ENCODE data around the gene PXMP4.

The PXMP4 gene

DNA sequence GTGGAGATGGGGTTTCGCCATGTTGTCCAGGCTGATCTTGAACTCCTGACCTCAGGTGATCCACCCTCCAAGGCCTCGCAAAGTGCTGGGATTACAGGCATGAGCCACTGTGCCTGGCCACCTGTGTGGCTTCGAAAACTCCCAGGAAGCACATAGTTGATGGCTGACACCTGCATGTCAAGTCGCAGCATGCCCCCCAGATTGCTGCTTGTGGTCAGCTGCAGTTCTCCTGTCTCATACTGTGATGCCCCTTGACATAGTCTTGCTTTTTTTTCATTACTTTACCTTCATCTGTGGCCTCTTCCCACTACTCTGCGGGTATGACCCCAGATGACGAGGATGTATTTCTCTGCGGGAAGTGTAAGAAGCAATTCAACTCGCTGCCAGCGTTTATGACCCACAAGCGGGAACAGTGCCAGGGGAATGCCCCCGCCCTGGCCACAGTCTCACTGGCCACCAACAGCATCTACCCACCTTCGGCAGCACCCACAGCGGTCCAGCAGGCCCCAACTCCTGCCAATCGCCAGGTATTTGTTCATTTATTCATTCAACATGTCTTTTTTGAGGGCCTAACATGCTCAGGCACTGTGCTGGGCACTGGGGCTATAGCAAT, 24.8 kb upstream of the PXMP4 start:
- DNase-seq (ENCODE audit: low read depth): peak; percentile 67
- no peak overlapping the region for H3K4me3 ChIP-seq (ENCODE audit: low read length)
- TF ChIP-seq, protein P1, sequence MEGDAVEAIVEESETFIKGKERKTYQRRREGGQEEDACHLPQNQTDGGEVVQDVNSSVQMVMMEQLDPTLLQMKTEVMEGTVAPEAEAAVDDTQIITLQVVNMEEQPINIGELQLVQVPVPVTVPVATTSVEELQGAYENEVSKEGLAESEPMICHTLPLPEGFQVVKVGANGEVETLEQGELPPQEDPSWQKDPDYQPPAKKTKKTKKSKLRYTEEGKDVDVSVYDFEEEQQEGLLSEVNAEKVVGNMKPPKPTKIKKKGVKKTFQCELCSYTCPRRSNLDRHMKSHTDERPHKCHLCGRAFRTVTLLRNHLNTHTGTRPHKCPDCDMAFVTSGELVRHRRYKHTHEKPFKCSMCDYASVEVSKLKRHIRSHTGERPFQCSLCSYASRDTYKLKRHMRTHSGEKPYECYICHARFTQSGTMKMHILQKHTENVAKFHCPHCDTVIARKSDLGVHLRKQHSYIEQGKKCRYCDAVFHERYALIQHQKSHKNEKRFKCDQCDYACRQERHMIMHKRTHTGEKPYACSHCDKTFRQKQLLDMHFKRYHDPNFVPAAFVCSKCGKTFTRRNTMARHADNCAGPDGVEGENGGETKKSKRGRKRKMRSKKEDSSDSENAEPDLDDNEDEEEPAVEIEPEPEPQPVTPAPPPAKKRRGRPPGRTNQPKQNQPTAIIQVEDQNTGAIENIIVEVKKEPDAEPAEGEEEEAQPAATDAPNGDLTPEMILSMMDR (IDR thresholded peaks at IDR 0.05; ENCODE audit: insufficient read depth, low read depth, low read length, missing control alignments): no peak

GRCh38 chr20:33744181-33744580, 24.1 kb upstream of the PXMP4 start:
- no peak overlapping the region for H3K4me3 ChIP-seq (ENCODE audit: low read length)
- DNase-seq (ENCODE audit: low read depth): no peak
- TF ChIP-seq, protein P1 (IDR thresholded peaks at IDR 0.05; ENCODE audit: insufficient read depth, low read depth, low read length, missing control alignments): no peak

DNA sequence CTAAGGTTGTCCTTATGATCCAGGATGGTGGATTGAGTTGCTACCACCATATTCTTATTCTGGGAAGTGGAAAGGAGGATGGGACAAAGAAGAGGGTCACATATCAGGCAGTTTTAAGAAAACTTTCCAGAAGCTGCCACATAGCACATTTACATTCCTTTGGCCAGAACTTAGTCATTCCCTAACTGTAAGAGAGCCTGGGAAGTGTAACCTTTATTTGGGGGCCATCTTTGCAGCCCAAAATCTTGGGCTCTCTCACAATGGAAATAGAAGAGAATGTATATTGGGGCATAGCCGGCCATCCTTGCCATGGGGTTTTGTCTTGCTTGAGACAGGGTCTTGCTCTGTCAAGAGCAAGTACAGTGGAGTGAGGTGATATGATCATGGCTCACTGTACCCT, 20.1 kb upstream of the PXMP4 start:
- DNase-seq (ENCODE audit: low read depth): no peak
- no peak overlapping the region for H3K4me3 ChIP-seq (ENCODE audit: low read length)
- TF ChIP-seq, protein P1 (IDR thresholded peaks at IDR 0.05; ENCODE audit: insufficient read depth, low read depth, low read length, missing control alignments): no peak

GRCh38 chr20:33739493-33739892, 19.4 kb upstream of the PXMP4 start:
- H3K4me3 ChIP-seq (ENCODE audit: low read length): no peak overlapping the region
- DNase-seq (ENCODE audit: low read depth): no peak
- TF ChIP-seq, protein P1 (IDR thresholded peaks at IDR 0.05; ENCODE audit: insufficient read depth, low read depth, low read length, missing control alignments): no peak

GRCh38 chr20:33736962-33737361, 16.9 kb upstream of the PXMP4 start:
- TF ChIP-seq, protein P1 (IDR thresholded peaks at IDR 0.05; ENCODE audit: insufficient read depth, low read depth, low read length, missing control alignments): no peak
- H3K4me3 ChIP-seq (ENCODE audit: low read length): no peak overlapping the region
- no peak for DNase-seq (ENCODE audit: low read depth)

GRCh38 chr20:33733654-33734576, 13.8 kb upstream of the PXMP4 start:
- DNase-seq (ENCODE audit: low read depth): peak; percentile 63
- H3K4me3 ChIP-seq (ENCODE audit: low read length): no peak overlapping the region
- TF ChIP-seq, protein P1 (IDR thresholded peaks at IDR 0.05; ENCODE audit: insufficient read depth, low read depth, low read length, missing control alignments): no peak
